Colonic mucosa (tissue), 4 donors: ENCODE measurements around the gene C13orf42. TPM values are rescaled to one million over a fixed set of nuclear protein-coding genes. Genes with fewer than 3 reads are reported as not detected.

Experiments used
- DNase-seq: peaks from one replicate; pipeline ENCODE4 v3.0.0-alpha.2; 2020
- H3K27ac ChIP-seq: fragments of 200-600 bp; one replicate; pipeline ENCODE4 v1.8.0; 2021
- H3K27me3 ChIP-seq: fragments of 200-600 bp; one replicate; pipeline ENCODE4 v1.8.0; 2021
- H3K36me3 ChIP-seq: fragments of 200-600 bp; one replicate; pipeline ENCODE4 v1.8.0; 2021
- H3K4me1 ChIP-seq: fragments of 200-600 bp; one replicate; pipeline ENCODE4 v1.8.0; 2021; ENCODE audit warnings: mild to moderate bottlenecking
- H3K4me3 ChIP-seq: fragments of 200-600 bp; one replicate; pipeline ENCODE4 v1.8.0; 2021
- H3K9ac ChIP-seq, 2 donors: one replicate each; pipeline ENCODE4 v1.7.0; 2013; ENCODE audit warnings: control low read depth in 2 of 2, low read depth in 2 of 2, low read length in 2 of 2
- H3K9me3 ChIP-seq: fragments of 200-600 bp; one replicate; pipeline ENCODE4 v1.8.0; 2021
- CTCF ChIP-seq: fragments of 200-600 bp; IDR thresholded peaks from one replicate; pipeline ENCODE4 v1.8.0; 2022; ENCODE audit warnings: antibody characterized with exemption, mild to moderate bottlenecking
- intact Hi-C: fragments of 100-400 bp; cut with DNase I; formaldehyde crosslinking; loops from one replicate; pipeline ENCODE4 v1.14.1; 2022
- total RNA-seq, 2 donors: library from RNA; stranded (reverse); fragmentation: NEBNext Ultra II Directional in 1 of 2; extraction: Animal tissue kit (Norgen Biotek cat#: 25700) in 1 of 2; gene quantifications; one replicate each; pipeline ENCODE4 v1.2.1, GENCODE V29; 2021
- donor health status: healthy.
- donor health status: DM: no; HTN: no; CAD: no.
- donor health status: DM: no; HTN: no; CAD: no.

The C13orf42 gene
- total RNA-seq, 2 donors from 2014 or later: not detected

- intact Hi-C loops: no loop called here
Observed at GRCh38 chr13:51155161-51155560, 44.1 kb upstream of the C13orf42 start.

GRCh38 chr13:51154029-51154555 is 43.0 kb upstream of the C13orf42 start:
- Histone ChIP-seq H3K27me3 (no peaks in the 10 kb centered on the region), H3K4me1 (no peaks in the 10 kb centered on the region), H3K9me3 (no peaks in the 10 kb centered on the region), H3K9ac (no peak overlapping the region), H3K4me3 (no peak overlapping the region), H3K27ac (no peak overlapping the region), H3K36me3 (no peaks in the 10 kb centered on the region)
- DNase-seq: no peak
- intact Hi-C loops: no loop called here
- TF ChIP-seq CTCF: no peak

More at GRCh38 chr13:51155161-51155560, 44.1 kb upstream of the C13orf42 start:
- DNase-seq: no peak
- Histone ChIP-seq H3K4me3 (no peak overlapping the region), H3K27ac (no peak overlapping the region), H3K36me3 (no peaks in the 10 kb centered on the region), H3K4me1 (no peaks in the 10 kb centered on the region), H3K27me3 (no peaks in the 10 kb centered on the region), H3K9ac (no peak overlapping the region), H3K9me3 (no peaks in the 10 kb centered on the region)
- TF ChIP-seq CTCF: no peak

- Histone ChIP-seq H3K9ac (no peak overlapping the region), H3K9me3 (no peaks in the 10 kb centered on the region), H3K27me3 (no peaks in the 10 kb centered on the region), H3K4me3 (no peak overlapping the region), H3K4me1 (no peaks in the 10 kb centered on the region), H3K36me3 (no peaks in the 10 kb centered on the region), H3K27ac (no peak overlapping the region)
- DNase-seq: no peak
- intact Hi-C loops: no loop called here
- TF ChIP-seq CTCF: no peak
Observed at GRCh38 chr13:51153527-51153926, 42.5 kb upstream of the C13orf42 start.

GRCh38 chr13:51152701-51153100 is 41.6 kb upstream of the C13orf42 start:
- intact Hi-C loops: no loop called here
- Histone ChIP-seq H3K4me1 (no peaks in the 10 kb centered on the region), H3K27me3 (no peaks in the 10 kb centered on the region), H3K9ac (no peak overlapping the region), H3K36me3 (no peaks in the 10 kb centered on the region), H3K27ac (no peak overlapping the region), H3K9me3 (no peaks in the 10 kb centered on the region), H3K4me3 (no peak overlapping the region)
- TF ChIP-seq CTCF: no peak
- no peak for DNase-seq

- no peaks in the 10 kb centered on the region for H3K36me3 ChIP-seq
- H3K27ac ChIP-seq: no peak overlapping the region
- H3K4me1 ChIP-seq: no peaks in the 10 kb centered on the region
- H3K9me3 ChIP-seq: no peaks in the 10 kb centered on the region
- no peak overlapping the region for H3K9ac ChIP-seq
- intact Hi-C loops: no loop called here
- no peaks in the 10 kb centered on the region for H3K27me3 ChIP-seq
- no peak for TF ChIP-seq CTCF
- no peak overlapping the region for H3K4me3 ChIP-seq
- no peak for DNase-seq
Observed at GRCh38 chr13:51151463-51151862, 40.4 kb upstream of the C13orf42 start.
